H1 (cell line): ENCODE results near the gene SPRR2F. TPM values are rescaled to one million over a fixed set of nuclear protein-coding genes. Genes with fewer than 3 reads are reported as not detected.
"Not testable (repeated sequence)": the region's sequence is repeated elsewhere in the genome, so short reads cannot be mapped to it uniquely, and the experiment has no call there.

Experiments used
- CTCF ChIA-PET: fragments of 300-600 bp; sonication (Branson Sonifier 250); formaldehyde crosslinking; loops from one replicate; lab custom pipeline; 2021; ENCODE audit not compliant: partially characterized antibody; lab: Charles Lee
- POLR2A ChIA-PET: fragments of 300-600 bp; sonication (Branson Sonifier 250); formaldehyde crosslinking; loops from one replicate; lab custom pipeline; 2021; ENCODE audit warnings: inconsistent platforms; ENCODE audit not compliant: partially characterized antibody; lab: Charles Lee
- DNase-seq, 2 experiments: peaks; one replicate each; pipeline versions ENCODE4 v3.0.0 to v3.0.0-alpha.2; 2010 to 2022; ENCODE audit warnings: low spot score in 2 of 2, low read depth in 1 of 2, mixed read lengths in 1 of 2
- FAIRE-seq: peaks from 2 replicates; lab custom pipeline; 2011; peaks lifted over from hg19 to GRCh38; lab: Jason Lieb, UNC
- H2AFZ ChIP-seq: 2 replicates; pipeline ENCODE4 v1.8.1; 2012; ENCODE audit warnings: low read length, inconsistent platforms
- H2AK5ac ChIP-seq: 2 replicates; pipeline ENCODE4 v1.6.1; 2013; ENCODE audit warnings: low read depth, low read length
- H2BK120ac ChIP-seq: replicated peaks from 2 replicates; pipeline ENCODE3; 2013; ENCODE audit warnings: low read depth, low read length, inconsistent platforms
- H2BK12ac ChIP-seq: 2 replicates; pipeline ENCODE4 v1.6.1; 2013; ENCODE audit warnings: low read depth, low read length
- H2BK15ac ChIP-seq: 2 replicates; pipeline ENCODE4 v1.6.1; 2013; ENCODE audit warnings: low read length
- H2BK20ac ChIP-seq: 2 replicates; pipeline ENCODE4 v1.6.1; 2013; ENCODE audit warnings: low read length
- H2BK5ac ChIP-seq: 2 replicates; pipeline ENCODE4 v1.6.1; 2013; ENCODE audit warnings: low read depth, low read length
- H3K14ac ChIP-seq: 2 replicates; pipeline ENCODE4 v1.6.1; 2013; ENCODE audit warnings: inconsistent platforms; ENCODE audit not compliant: insufficient read length
- H3K18ac ChIP-seq: 2 replicates; pipeline ENCODE4 v1.6.1; 2013; ENCODE audit warnings: low read length; ENCODE audit errors: extremely low read depth
- H3K23ac ChIP-seq: 2 replicates; pipeline ENCODE4 v1.6.1; 2013; ENCODE audit warnings: inconsistent platforms; ENCODE audit not compliant: insufficient read length
- H3K23me2 ChIP-seq: 2 replicates; pipeline ENCODE4 v1.6.1; 2013; ENCODE audit warnings: low read depth, low read length
- H3K27ac ChIP-seq: 2 replicates; pipeline ENCODE4 v1.6.1; 2011; ENCODE audit warnings: low read depth, low read length, inconsistent platforms
- H3K27me3 ChIP-seq, 4 experiments: replicated peaks in 1 of 4; 1 replicate in 1 of 4; 2 replicates in 3 of 4; pipeline versions ENCODE4 v1.6.1 to v1.8.1; 2011 to 2013; ENCODE audit warnings: low read length in 3 of 4, mild to moderate bottlenecking in 3 of 4, inconsistent platforms in 2 of 4, mixed read lengths in 2 of 4, moderate library complexity in 1 of 4; ENCODE audit not compliant: control insufficient read depth in 3 of 4, insufficient read depth in 3 of 4; ENCODE audit errors: extremely low read depth in 1 of 4
- H3K36me3 ChIP-seq, 4 experiments: 2 replicates each; pipeline versions ENCODE4 v1.6.1 to v1.8.1; 2011 to 2013; ENCODE audit warnings: mild to moderate bottlenecking in 4 of 4, low read length in 3 of 4, moderate library complexity in 2 of 4, control low read depth in 1 of 4, inconsistent platforms in 1 of 4; ENCODE audit not compliant: insufficient read depth in 4 of 4, control insufficient read depth in 2 of 4
- H3K4ac ChIP-seq: replicated peaks from 2 replicates; pipeline ENCODE3; 2013; ENCODE audit warnings: low read length, low read depth, mixed read lengths, inconsistent platforms; ENCODE audit not compliant: insufficient read length
- H3K4me1 ChIP-seq, 4 experiments: replicated peaks in 1 of 4; 1 replicate in 1 of 4; 2 replicates in 3 of 4; pipeline versions ENCODE4 v1.6.1 to v1.8.1; 2011 to 2013; ENCODE audit warnings: low read length in 3 of 4, inconsistent platforms in 2 of 4, mixed read lengths in 1 of 4; ENCODE audit not compliant: insufficient read depth in 4 of 4, control insufficient read depth in 3 of 4
- H3K4me2 ChIP-seq, 2 experiments: 2 replicates each; pipeline versions ENCODE4 v1.6.1 to v1.8.1; 2011 to 2013; ENCODE audit warnings: low read depth in 2 of 2, low read length in 2 of 2, control low read depth in 1 of 2, inconsistent platforms in 1 of 2, mild to moderate bottlenecking in 1 of 2; ENCODE audit not compliant: insufficient read depth in 1 of 2
- H3K4me3 ChIP-seq, 4 experiments: fragments of 200-600, 300-600 bp in 1 of 4; sonication (generic), shearing (Covaris generic), sonication (Bioruptor Twin) in 1 of 4; 2 replicates each; pipeline versions ENCODE4 v1.5.1 to v1.8.1; 2011 to 2016; ENCODE audit warnings: low read length in 4 of 4, low read depth in 3 of 4, control low read depth in 2 of 4, inconsistent platforms in 2 of 4, mild to moderate bottlenecking in 2 of 4, mixed read lengths in 1 of 4, moderate library complexity in 1 of 4; ENCODE audit not compliant: insufficient read depth in 2 of 4; ENCODE audit errors: extremely low read depth in 1 of 4
- H3K56ac ChIP-seq: replicated peaks from 2 replicates; pipeline ENCODE3; 2013; ENCODE audit warnings: low read depth, mild to moderate bottlenecking, mixed read lengths, low read length, inconsistent platforms; ENCODE audit not compliant: insufficient read length
- H3K79me1 ChIP-seq: 2 replicates; pipeline ENCODE4 v1.6.1; 2013; ENCODE audit warnings: low read depth, low read length, control low read depth
- H3K79me2 ChIP-seq, 2 experiments: 2 replicates each; pipeline versions ENCODE4 v1.6.1 to v1.8.1; 2012 to 2013; ENCODE audit warnings: low read length in 2 of 2, mild to moderate bottlenecking in 2 of 2, inconsistent platforms in 1 of 2; ENCODE audit not compliant: insufficient read depth in 2 of 2, control insufficient read depth in 1 of 2
- H3K9ac ChIP-seq, 4 experiments: replicated peaks in 1 of 4; 1 replicate in 1 of 4; 2 replicates in 3 of 4; pipeline versions ENCODE4 v1.6.1 to v1.8.1; 2011 to 2013; ENCODE audit warnings: low read depth in 3 of 4, low read length in 3 of 4, control low read depth in 2 of 4, mild to moderate bottlenecking in 2 of 4, moderate library complexity in 2 of 4, inconsistent platforms in 1 of 4; ENCODE audit errors: extremely low read depth in 1 of 4
- H3K9me3 ChIP-seq, 2 experiments: 2 replicates each; pipeline versions ENCODE4 v1.6.1 to v1.8.1; 2012 to 2013; ENCODE audit warnings: mild to moderate bottlenecking in 2 of 2, moderate library complexity in 2 of 2, control low read depth in 1 of 2, inconsistent platforms in 1 of 2, low read depth in 1 of 2, low read length in 1 of 2, mixed read lengths in 1 of 2; ENCODE audit not compliant: insufficient read depth in 2 of 2
- H4K20me1 ChIP-seq, 2 experiments: replicated peaks in 1 of 2; 2 replicates each; pipeline versions ENCODE3 to v1.8.1; 2011 to 2013; ENCODE audit warnings: inconsistent platforms in 2 of 2, low read length in 2 of 2, mild to moderate bottlenecking in 1 of 2; ENCODE audit not compliant: insufficient read depth in 2 of 2, control insufficient read depth in 1 of 2
- H4K5ac ChIP-seq: 2 replicates; pipeline ENCODE4 v1.6.1; 2013; ENCODE audit warnings: low read length, low read depth, mixed read lengths, inconsistent platforms; ENCODE audit not compliant: insufficient read length
- H4K8ac ChIP-seq: 2 replicates; pipeline ENCODE4 v1.8.0; 2013; ENCODE audit warnings: mild to moderate bottlenecking, moderate library complexity, low read length, inconsistent platforms; ENCODE audit not compliant: insufficient read depth; ENCODE audit errors: extremely low read depth
- H4K91ac ChIP-seq: replicated peaks from 2 replicates; pipeline ENCODE3; 2013; ENCODE audit warnings: low read length, mixed read lengths, inconsistent platforms; ENCODE audit not compliant: insufficient read length
- WGBS, 2 experiments: shearing (Covaris generic) in 1 of 2; methylation state at CpG; one replicate each; pipeline versions ENCODE4 v1.1.6 to v1.1.7; 2013 to 2015; ENCODE audit warnings: low lambda C conversion rate in 2 of 2, mixed read lengths in 2 of 2, inconsistent platforms in 1 of 2, low coverage in 1 of 2, missing lambda C conversion rate in 1 of 2; ENCODE audit not compliant: insufficient replicate concordance in 2 of 2, insufficient coverage in 1 of 2, insufficient read length in 1 of 2; ENCODE audit errors: extremely low coverage in 1 of 2, missing lambda C conversion rate in 1 of 2; 5-methylcytosine and 5-hydroxymethylcytosine counted together
- polyA plus RNA-seq, 7 experiments: library from polyadenylated mRNA; depleted of rRNA in 3 of 7; stranded (reverse) in 5 of 7; unstranded in 2 of 7; fragments of >200 nt in 5 of 7; fragments of 200-250 nt in 2 of 7; gene quantifications; 1 replicate in 5 of 7; 2 replicates in 1 of 7; 4 replicates in 1 of 7; pipeline versions ENCODE4 v1.2.1 to v1.2.3, GENCODE V29; 2011 to 2013; ENCODE audit warnings: missing spikeins in 2 of 7, mixed read lengths in 2 of 7
- total RNA-seq: library from RNA; stranded (reverse); fragmentation: NEBNext Ultra II Directional; extraction: Animal tissue kit (Norgen Biotek cat#: 25700); gene quantifications from 2 replicates; pipeline ENCODE4 v1.2.1, GENCODE V29; 2021

Gene SPRR2F
- total and polyA plus RNA-seq, 2 of the 8 experiments (the other 6 are each of a cell fraction or from before 2014, with no cell fraction given), result 0.50 to 1.1 TPM

GRCh38 chr1:153128688-153129087, 15.4 kb upstream of the SPRR2F start:
- H3K27ac ChIP-seq, H2AK5ac ChIP-seq, H3K79me2 ChIP-seq, FAIRE-seq, H2BK5ac ChIP-seq, H3K18ac ChIP-seq, H3K36me3 ChIP-seq, H2BK20ac ChIP-seq, H3K27me3 ChIP-seq, H3K14ac ChIP-seq, H2AFZ ChIP-seq, H4K5ac ChIP-seq, H3K23me2 ChIP-seq, H3K56ac ChIP-seq, DNase-seq, H2BK120ac ChIP-seq, H3K4me2 ChIP-seq, H3K23ac ChIP-seq, POLR2A ChIA-PET, H3K4me1 ChIP-seq, H4K20me1 ChIP-seq, H3K9ac ChIP-seq, H4K8ac ChIP-seq, H3K4ac ChIP-seq, H2BK12ac ChIP-seq, H3K4me3 ChIP-seq, H4K91ac ChIP-seq, H2BK15ac ChIP-seq, H3K79me1 ChIP-seq: not testable (repeated sequence)
- WGBS, 2 experiments, result 96% methylated on average over 4 of the region's 4 CpGs; no CpG with 5 or more reads in 1 of the 2 experiments
- peaks cover 3 to 14% of the 10 kb centered on the region in 2 experiments; a peak in 3 of 4 replicates for H3K9me3 ChIP-seq
- CTCF ChIA-PET, result interaction anchor here (1.6 kb wide), 1 partner anchor 34 kb away, joined by 5 read pairs; no protein-coding TSS in a partner anchor
